H9 (cell line): ENCODE data around the gene C10orf95. TPM values are rescaled to one million over a fixed set of nuclear protein-coding genes. Genes with fewer than 3 reads are reported as not detected.
A peak's percentile ranks its signal among the peaks of the same experiment; 100 is the strongest.

Experiments
- DNase-seq: peaks from one replicate; pipeline ENCODE4 v3.0.0-alpha.2; 2017
- H2AFZ ChIP-seq: one replicate; pipeline ENCODE4 v1.6.1; 2013; ENCODE audit warnings: mild to moderate bottlenecking, low read length, control low read depth, moderate library complexity
- H2AK5ac ChIP-seq: 2 replicates; pipeline ENCODE4 v1.6.1; 2013; ENCODE audit warnings: low read length, control low read depth, mixed read lengths; ENCODE audit not compliant: insufficient read length
- H2BK120ac ChIP-seq: one replicate; pipeline ENCODE4 v1.6.1; 2013; ENCODE audit warnings: low read depth, mild to moderate bottlenecking, low read length, control low read depth, inconsistent platforms; ENCODE audit not compliant: poor library complexity, severe bottlenecking
- H2BK12ac ChIP-seq: 2 replicates; pipeline ENCODE4 v1.6.1; 2013; ENCODE audit warnings: low read length, control low read depth, mixed read lengths, low read depth; ENCODE audit not compliant: insufficient read length
- H2BK15ac ChIP-seq: 2 replicates; pipeline ENCODE4 v1.6.1; 2013; ENCODE audit warnings: low read depth, low read length, control low read depth
- H2BK20ac ChIP-seq: one replicate; pipeline ENCODE4 v1.6.1; 2013; ENCODE audit warnings: low read depth, mild to moderate bottlenecking, low read length, control low read depth, inconsistent platforms; ENCODE audit not compliant: poor library complexity, severe bottlenecking
- H2BK5ac ChIP-seq: 2 replicates; pipeline ENCODE4 v1.6.1; 2013; ENCODE audit warnings: low read length, control low read depth, mixed read lengths; ENCODE audit not compliant: insufficient read length
- H3K14ac ChIP-seq: 2 replicates; pipeline ENCODE4 v1.6.1; 2013; ENCODE audit warnings: low read length, control low read depth; ENCODE audit not compliant: insufficient read depth
- H3K18ac ChIP-seq: 2 replicates; pipeline ENCODE4 v1.6.1; 2013; ENCODE audit warnings: low read depth, mild to moderate bottlenecking, mixed read lengths, low read length, control low read depth; ENCODE audit not compliant: insufficient read length
- H3K23ac ChIP-seq: 2 replicates; pipeline ENCODE4 v1.6.1; 2013; ENCODE audit warnings: low read length, control low read depth, mixed read lengths, low read depth; ENCODE audit not compliant: insufficient read length
- H3K23me2 ChIP-seq: 2 replicates; pipeline ENCODE4 v1.6.1; 2013; ENCODE audit warnings: low read depth, mild to moderate bottlenecking, mixed read lengths, low read length, control low read depth; ENCODE audit not compliant: insufficient read length, poor library complexity, severe bottlenecking
- H3K27ac ChIP-seq: 2 replicates; pipeline ENCODE4 v1.5.1; 2013; ENCODE audit warnings: low read length, control low read depth, mixed read lengths, low read depth; ENCODE audit not compliant: insufficient read length
- H3K27me3 ChIP-seq: 2 replicates; pipeline ENCODE4 v1.6.1; 2013; ENCODE audit warnings: low read length, control low read depth, inconsistent platforms; ENCODE audit not compliant: insufficient read depth
- H3K4ac ChIP-seq: 2 replicates; pipeline ENCODE4 v1.6.1; 2013; ENCODE audit warnings: low read depth, mild to moderate bottlenecking, control low read depth, inconsistent platforms, low read length, moderate library complexity
- H3K4me1 ChIP-seq: 2 replicates; pipeline ENCODE4 v1.6.1; 2013; ENCODE audit warnings: low read length, control low read depth, inconsistent platforms; ENCODE audit not compliant: insufficient read depth
- H3K4me2 ChIP-seq: 2 replicates; pipeline ENCODE4 v1.6.1; 2013; ENCODE audit warnings: low read length, control low read depth, mixed read lengths; ENCODE audit not compliant: insufficient read length, insufficient read depth
- H3K56ac ChIP-seq: 2 replicates; pipeline ENCODE4 v1.6.1; 2013; ENCODE audit warnings: low read depth, mild to moderate bottlenecking, mixed read lengths, low read length, control low read depth; ENCODE audit not compliant: insufficient read length
- H3K79me1 ChIP-seq: 2 replicates; pipeline ENCODE4 v1.6.1; 2013; ENCODE audit warnings: low read depth, mild to moderate bottlenecking, moderate library complexity, low read length, control low read depth, inconsistent platforms; ENCODE audit not compliant: insufficient read depth, poor library complexity, severe bottlenecking
- H3K79me2 ChIP-seq: 2 replicates; pipeline ENCODE4 v1.6.1; 2013; ENCODE audit warnings: low read length, control low read depth, inconsistent platforms; ENCODE audit not compliant: insufficient read depth
- H3K9ac ChIP-seq: 2 replicates; pipeline ENCODE4 v1.6.1; 2013; ENCODE audit warnings: low read length, control low read depth, mixed read lengths; ENCODE audit not compliant: insufficient read length; ENCODE audit errors: extremely low read depth
- H3K9me3 ChIP-seq: one replicate; pipeline ENCODE4 v1.6.1; 2013; ENCODE audit warnings: low read depth, low read length, inconsistent platforms; ENCODE audit not compliant: control insufficient read depth
- H3T11ph ChIP-seq: one replicate; pipeline ENCODE4 v1.6.1; 2013; ENCODE audit warnings: mild to moderate bottlenecking, low read length, control low read depth, inconsistent platforms
- H4K20me1 ChIP-seq: one replicate; pipeline ENCODE4 v1.6.1; 2013; ENCODE audit not compliant: control insufficient read depth, insufficient read length, insufficient read depth
- H4K5ac ChIP-seq: 2 replicates; pipeline ENCODE4 v1.6.1; 2013; ENCODE audit warnings: low read depth, mild to moderate bottlenecking, mixed read lengths, low read length, control low read depth; ENCODE audit not compliant: insufficient read length
- H4K8ac ChIP-seq: replicated peaks from 2 replicates; pipeline ENCODE4 v1.6.1; 2013; ENCODE audit warnings: low read length, control low read depth, mixed read lengths, low read depth; ENCODE audit not compliant: insufficient read length
- H4K91ac ChIP-seq: 2 replicates; pipeline ENCODE4 v1.6.1; 2013; ENCODE audit warnings: low read depth, mild to moderate bottlenecking, moderate library complexity, mixed read lengths, low read length, control low read depth; ENCODE audit not compliant: insufficient read length
- H3K27ac Mint-ChIP-seq, 3 experiments: 2 replicates in 2 of 3; 3 replicates in 1 of 3; pipeline ENCODE4 v1.8.0; 2020 to 2021; ENCODE audit warnings: mixed read lengths in 3 of 3, mild to moderate bottlenecking in 1 of 3, moderate library complexity in 1 of 3
- H3K27me3 Mint-ChIP-seq: 2 replicates; pipeline ENCODE4 v1.8.0; 2021; ENCODE audit warnings: low read depth, mild to moderate bottlenecking, moderate library complexity, mixed read lengths
- H3K36me3 Mint-ChIP-seq, 3 experiments: 2 replicates in 2 of 3; 3 replicates in 1 of 3; pipeline ENCODE4 v1.8.0; 2020 to 2021; ENCODE audit warnings: low read depth in 3 of 3, mixed read lengths in 3 of 3; ENCODE audit not compliant: insufficient read depth in 1 of 3
- H3K4me1 Mint-ChIP-seq, 2 experiments: 2 replicates each; pipeline ENCODE4 v1.8.0; 2020; ENCODE audit warnings: mixed read lengths in 2 of 2
- H3K4me3 Mint-ChIP-seq, 2 experiments: 2 replicates in 1 of 2; 3 replicates in 1 of 2; pipeline ENCODE4 v1.8.0; 2020 to 2021; ENCODE audit warnings: mild to moderate bottlenecking in 2 of 2, mixed read lengths in 2 of 2, moderate library complexity in 1 of 2
- H3K9me3 Mint-ChIP-seq, 2 experiments: 2 replicates in 1 of 2; 3 replicates in 1 of 2; pipeline ENCODE4 v1.8.0; 2020; ENCODE audit warnings: mild to moderate bottlenecking in 2 of 2, mixed read lengths in 2 of 2, moderate library complexity in 1 of 2
- WGBS: extraction: QIAGEN DNeasy Blood & Tissue Kit; methylation state at CpG from one replicate; pipeline ENCODE4 v1.1.7; 2013; ENCODE audit warnings: missing lambda C conversion rate, low lambda C conversion rate, mixed read lengths; ENCODE audit not compliant: insufficient read length; ENCODE audit errors: extremely low coverage; 5-methylcytosine and 5-hydroxymethylcytosine counted together
- total RNA-seq: library from RNA; stranded (reverse); gene quantifications from 2 replicates; pipeline ENCODE4 v1.2.1, GENCODE V29; 2021
- TF ChIP-seq, protein P1 (sequence below): fragments of 200-600 bp; sonication (generic); conservative IDR thresholded peaks from 3 replicates; pipeline ENCODE4 v1.8.0; 2021; ENCODE audit warnings: antibody characterized with exemption, mild to moderate bottlenecking

C10orf95 gene
- total RNA-seq, 1 experiment from 2014 or later = not detected

DNA sequence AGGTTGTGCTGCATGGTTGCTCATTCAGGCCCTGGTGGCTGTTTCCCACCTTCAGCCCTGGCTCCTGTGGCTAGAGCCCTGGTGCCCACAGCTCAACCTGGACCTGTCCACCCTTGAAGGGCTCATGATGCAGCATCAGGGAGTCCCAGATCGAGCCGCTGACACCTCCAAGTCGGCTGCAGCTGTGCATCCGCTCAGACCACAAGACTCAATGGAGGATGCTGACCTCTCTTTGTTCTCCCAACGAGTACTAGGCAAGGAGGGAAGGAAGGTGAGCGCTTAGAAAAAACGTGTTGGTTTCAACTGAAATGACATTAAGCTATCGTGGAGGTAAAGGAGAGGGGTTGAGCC lies 9.5 kb upstream of the C10orf95 start:
- H3K36me3 Mint-ChIP-seq = peaks cover 1 to 7% (median 2%) of the 10 kb centered on the region in 3 experiments; a peak in 5 of 7 replicates
- peak overlapping the region; percentile 32 for H2BK5ac ChIP-seq
- H3K9ac ChIP-seq = no peak overlapping the region
- peak overlapping the region; percentile 17 for H2BK12ac ChIP-seq
- peak overlapping the region; percentile 76 to 95 for H3K4me3 Mint-ChIP-seq
- no peaks in the 10 kb centered on the region for H3K9me3 ChIP-seq
- H2BK120ac ChIP-seq = peak overlapping the region; percentile 84
- H2AK5ac ChIP-seq = no peak overlapping the region
- peaks cover 47 to 57% of the 10 kb centered on the region in 2 experiments for H3K4me1 Mint-ChIP-seq
- no peak overlapping the region for H2BK15ac ChIP-seq
- peaks cover 10% of the 10 kb centered on the region for H3K23me2 ChIP-seq
- no peak for DNase-seq
- H3K4ac ChIP-seq = peak overlapping the region; percentile 29; the same call in 1 of the 2 replicates
- peak overlapping the region; percentile 80 for H4K5ac ChIP-seq
- H3T11ph ChIP-seq = peak overlapping the region; percentile 81
- H2AFZ ChIP-seq = peak overlapping the region; percentile 53
- H3K27ac Mint-ChIP-seq = peak overlapping the region; percentile 79 to 97 (median 91)
- WGBS = no CpG with 5 or more reads among the region's 8 CpGs
- H3K27me3 Mint-ChIP-seq = peaks cover 16% of the 10 kb centered on the region
- H3K56ac ChIP-seq = no peak overlapping the region
- H4K8ac ChIP-seq = no peak overlapping the region
- no peaks in the 10 kb centered on the region for H3K27me3 ChIP-seq
- peak overlapping the region; percentile 90 for H3K18ac ChIP-seq
- H3K27ac ChIP-seq = peak overlapping the region; percentile 16
- no peaks in the 10 kb centered on the region for H3K79me1 ChIP-seq
- TF ChIP-seq, protein P1, sequence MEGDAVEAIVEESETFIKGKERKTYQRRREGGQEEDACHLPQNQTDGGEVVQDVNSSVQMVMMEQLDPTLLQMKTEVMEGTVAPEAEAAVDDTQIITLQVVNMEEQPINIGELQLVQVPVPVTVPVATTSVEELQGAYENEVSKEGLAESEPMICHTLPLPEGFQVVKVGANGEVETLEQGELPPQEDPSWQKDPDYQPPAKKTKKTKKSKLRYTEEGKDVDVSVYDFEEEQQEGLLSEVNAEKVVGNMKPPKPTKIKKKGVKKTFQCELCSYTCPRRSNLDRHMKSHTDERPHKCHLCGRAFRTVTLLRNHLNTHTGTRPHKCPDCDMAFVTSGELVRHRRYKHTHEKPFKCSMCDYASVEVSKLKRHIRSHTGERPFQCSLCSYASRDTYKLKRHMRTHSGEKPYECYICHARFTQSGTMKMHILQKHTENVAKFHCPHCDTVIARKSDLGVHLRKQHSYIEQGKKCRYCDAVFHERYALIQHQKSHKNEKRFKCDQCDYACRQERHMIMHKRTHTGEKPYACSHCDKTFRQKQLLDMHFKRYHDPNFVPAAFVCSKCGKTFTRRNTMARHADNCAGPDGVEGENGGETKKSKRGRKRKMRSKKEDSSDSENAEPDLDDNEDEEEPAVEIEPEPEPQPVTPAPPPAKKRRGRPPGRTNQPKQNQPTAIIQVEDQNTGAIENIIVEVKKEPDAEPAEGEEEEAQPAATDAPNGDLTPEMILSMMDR = no peak
- peaks cover 3% of the 10 kb centered on the region for H3K4me1 ChIP-seq
- H3K4me2 ChIP-seq = peak overlapping the region; percentile 83
- H3K9me3 Mint-ChIP-seq = no peaks in the 10 kb centered on the region
- peak overlapping the region; percentile 91; the same call in 1 of the 2 replicates for H3K14ac ChIP-seq
- no peak overlapping the region for H4K91ac ChIP-seq
- no peaks in the 10 kb centered on the region for H4K20me1 ChIP-seq
- no peak overlapping the region for H3K23ac ChIP-seq
- peak overlapping the region; percentile 76 for H2BK20ac ChIP-seq
- no peaks in the 10 kb centered on the region for H3K79me2 ChIP-seq
